ENCODE data around the gene MROH7.

DNA sequence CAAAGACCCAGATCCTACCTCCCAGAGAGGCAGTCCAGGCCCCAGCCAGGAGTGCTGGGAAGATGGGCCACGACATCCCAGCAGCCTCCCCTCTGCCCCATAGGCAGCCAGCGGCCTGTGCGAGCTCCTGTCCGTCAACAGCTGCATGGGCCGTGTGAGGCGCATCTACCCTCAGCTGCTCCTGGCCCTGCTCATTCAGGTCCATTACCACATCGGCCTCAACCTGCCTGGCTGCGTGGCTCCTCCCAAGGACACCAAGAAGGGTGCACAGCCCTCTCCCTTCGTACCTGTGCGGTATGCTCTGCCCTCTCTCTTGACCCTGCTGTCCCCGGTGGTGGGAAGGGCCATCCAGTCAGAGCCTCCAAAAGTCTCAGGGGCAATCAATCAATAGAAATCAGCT, 44.6 kb downstream of the MROH7 start:
- TF ChIP-seq CTCF (IDR thresholded peaks at IDR 0.05 in 4 of 5, conservative IDR thresholded peaks at IDR 0.05 in 1 of 5) (no peak), POLR2A (IDR thresholded peaks at IDR 0.05) (no peak)

All from gastrocnemius medialis (tissue), 4 donors.